PC-3 (cell line): ENCODE data around the gene RHOJ. TPM values are rescaled to one million over a fixed set of nuclear protein-coding genes. Genes with fewer than 3 reads are reported as not detected.

ENCODE experiments used
- ATAC-seq: fragments of 200-7000 bp; cut with Tn5 transposase; 2 replicates; pipeline ENCODE4 v1.9.1; 2020; ENCODE audit warnings: mild to moderate bottlenecking, moderate library complexity
- BruUV-seq: library from RNA; stranded (reverse); fragments of 400-500 nt; replicated peaks from 2 replicates; lab custom pipeline; 2021; lab: Mats Ljungman, UMichigan
- CTCF ChIA-PET: fragments of 300-600 bp; sonication (Branson Sonifier 250); formaldehyde crosslinking; loops from one replicate; lab custom pipeline; 2022; ENCODE audit warnings: antibody characterized with exemption; lab: Charles Lee
- POLR2A ChIA-PET: fragments of 300-600 bp; sonication (Branson Sonifier 250); formaldehyde crosslinking; loops from one replicate; lab custom pipeline; 2022; ENCODE audit warnings: antibody characterized with exemption; ENCODE audit not compliant: unreplicated experiment; lab: Charles Lee
- DNase-seq: peaks from one replicate; pipeline ENCODE4 v3.0.0-alpha.2; 2015
- H2AFZ ChIP-seq: fragments of 300-600 bp; sonication (generic); 2 replicates; pipeline ENCODE4 v1.6.0; 2016; ENCODE audit warnings: antibody characterized with exemption, low read length
- H3F3A ChIP-seq: fragments of 300-600 bp; sonication (generic); one replicate; pipeline ENCODE4 v1.6.0; 2017; ENCODE audit warnings: antibody characterized with exemption, low read length, control low read depth, mild to moderate bottlenecking; ENCODE audit not compliant: unreplicated experiment
- H3K27ac ChIP-seq: fragments of 300-600 bp; sonication (generic); 2 replicates; pipeline ENCODE4 v1.5.1; 2016; ENCODE audit warnings: mild to moderate bottlenecking, low read length
- H3K27me3 ChIP-seq: fragments of 300-600 bp; sonication (generic); 2 replicates; pipeline ENCODE4 v1.6.1; 2016; ENCODE audit warnings: low read length, mixed read lengths
- H3K36me3 ChIP-seq: fragments of 300-600 bp; sonication (generic); 2 replicates; pipeline ENCODE4 v1.6.1; 2016; ENCODE audit warnings: low read depth, mixed run types, low read length, mixed read lengths
- H3K4me1 ChIP-seq: fragments of 300-600 bp; sonication (generic); 2 replicates; pipeline ENCODE4 v1.5.1; 2016; ENCODE audit warnings: low read length; ENCODE audit not compliant: insufficient read depth
- H3K4me2 ChIP-seq: fragments of 300-600 bp; sonication (generic); 2 replicates; pipeline ENCODE4 v1.6.0; 2016; ENCODE audit warnings: low read length
- H3K4me3 ChIP-seq: fragments of 300-600 bp; sonication (generic); 2 replicates; pipeline ENCODE4 v1.5.1; 2016; ENCODE audit warnings: mild to moderate bottlenecking, low read length, mixed read lengths
- H3K79me2 ChIP-seq: fragments of 300-600 bp; sonication (generic); 2 replicates; pipeline ENCODE4 v1.6.1; 2017; ENCODE audit warnings: low read length, mixed read lengths
- H3K9ac ChIP-seq: fragments of 300-600 bp; sonication (generic); 2 replicates; pipeline ENCODE4 v1.6.0; 2016; ENCODE audit warnings: mild to moderate bottlenecking, low read length
- H3K9me2 ChIP-seq: fragments of 300-600 bp; sonication (generic); replicated peaks from 2 replicates; pipeline ENCODE4 v1.6.1; 2016; ENCODE audit warnings: mixed run types, low read length, mixed read lengths
- H3K9me3 ChIP-seq: fragments of 300-600 bp; sonication (generic); 2 replicates; pipeline ENCODE4 v1.6.1; 2016; ENCODE audit warnings: low read length, mixed read lengths
- H4K20me1 ChIP-seq: fragments of 300-600 bp; sonication (generic); 2 replicates; pipeline ENCODE4 v1.6.1; 2016; ENCODE audit warnings: low read length, mixed read lengths
- EZH2 ChIP-seq: fragments of 300-600 bp; sonication (generic); IDR thresholded peaks from one replicate; pipeline ENCODE4 v1.6.1; 2017; ENCODE audit warnings: antibody characterized with exemption, mild to moderate bottlenecking, low read length; ENCODE audit not compliant: unreplicated experiment
- EZH2phosphoT487 ChIP-seq: fragments of 300-600 bp; sonication (generic); IDR thresholded peaks from 2 replicates; pipeline ENCODE4 v1.6.1; 2018; ENCODE audit warnings: mild to moderate bottlenecking, antibody characterized with exemption, low read length, borderline replicate concordance
- intact Hi-C: fragments of 100-400 bp; cut with micrococcal nuclease; formaldehyde crosslinking; loops from 2 replicates; pipeline ENCODE4 v1.9.0; 2023
- total RNA-seq: library from RNA; depleted of rRNA; stranded (reverse); fragments of >200 nt; gene quantifications from 2 replicates; pipeline ENCODE4 v1.2.3, GENCODE V29; 2014
- TF ChIP-seq, protein P1 (sequence below): fragments of 300-600 bp; sonication (generic); conservative IDR thresholded peaks from 2 replicates; pipeline ENCODE4 v1.5.1; 2017; ENCODE audit warnings: antibody characterized with exemption, low read depth, mild to moderate bottlenecking, low read length

RHOJ gene
- total RNA-seq, 1 experiment from 2014 or later = not detected

DNA sequence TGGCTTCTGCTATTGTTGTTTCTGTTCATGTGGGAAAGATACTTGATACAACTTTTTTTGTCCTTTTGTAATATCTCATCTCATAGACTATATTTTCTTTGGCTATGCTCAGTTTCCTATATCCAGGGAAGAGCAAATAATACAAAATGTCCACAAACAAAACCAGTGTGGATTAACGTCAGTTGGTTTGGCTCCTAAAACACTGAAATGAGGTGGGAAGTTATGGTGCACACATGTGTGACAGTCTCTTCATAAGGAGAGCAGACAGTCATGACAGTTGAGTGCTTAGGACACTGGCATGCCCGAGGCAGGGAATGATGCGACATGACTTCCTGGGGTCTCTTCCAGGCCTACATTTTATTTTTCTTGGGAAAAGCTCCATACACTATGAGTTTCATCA lies 27.5 kb downstream of the RHOJ start:
- Histone ChIP-seq H3K9ac (no peak overlapping the region), H3K27ac (no peak overlapping the region), H2AFZ (no peak overlapping the region), H3K4me3 (no peak overlapping the region), H3K36me3 (no peaks in the 10 kb centered on the region), H3F3A (no peaks in the 10 kb centered on the region), H4K20me1 (no peaks in the 10 kb centered on the region), H3K27me3 (peaks cover 76% of the 10 kb centered on the region), H3K4me2 (no peak overlapping the region), H3K4me1 (no peaks in the 10 kb centered on the region), H3K9me2 (no peaks in the 10 kb centered on the region), H3K9me3 (no peaks in the 10 kb centered on the region), H3K79me2 (no peaks in the 10 kb centered on the region)
- ChIA-PET POLR2A (no interaction called here), CTCF (no interaction called here)
- TF ChIP-seq, protein P1, sequence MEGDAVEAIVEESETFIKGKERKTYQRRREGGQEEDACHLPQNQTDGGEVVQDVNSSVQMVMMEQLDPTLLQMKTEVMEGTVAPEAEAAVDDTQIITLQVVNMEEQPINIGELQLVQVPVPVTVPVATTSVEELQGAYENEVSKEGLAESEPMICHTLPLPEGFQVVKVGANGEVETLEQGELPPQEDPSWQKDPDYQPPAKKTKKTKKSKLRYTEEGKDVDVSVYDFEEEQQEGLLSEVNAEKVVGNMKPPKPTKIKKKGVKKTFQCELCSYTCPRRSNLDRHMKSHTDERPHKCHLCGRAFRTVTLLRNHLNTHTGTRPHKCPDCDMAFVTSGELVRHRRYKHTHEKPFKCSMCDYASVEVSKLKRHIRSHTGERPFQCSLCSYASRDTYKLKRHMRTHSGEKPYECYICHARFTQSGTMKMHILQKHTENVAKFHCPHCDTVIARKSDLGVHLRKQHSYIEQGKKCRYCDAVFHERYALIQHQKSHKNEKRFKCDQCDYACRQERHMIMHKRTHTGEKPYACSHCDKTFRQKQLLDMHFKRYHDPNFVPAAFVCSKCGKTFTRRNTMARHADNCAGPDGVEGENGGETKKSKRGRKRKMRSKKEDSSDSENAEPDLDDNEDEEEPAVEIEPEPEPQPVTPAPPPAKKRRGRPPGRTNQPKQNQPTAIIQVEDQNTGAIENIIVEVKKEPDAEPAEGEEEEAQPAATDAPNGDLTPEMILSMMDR = no peak
- TF ChIP-seq EZH2 = no peak
- no peak for TF ChIP-seq EZH2phosphoT487
- no TSS peak for BruUV-seq
- ATAC-seq (no peak), DNase-seq (no peak)
- intact Hi-C loops = no loop called here

DNA sequence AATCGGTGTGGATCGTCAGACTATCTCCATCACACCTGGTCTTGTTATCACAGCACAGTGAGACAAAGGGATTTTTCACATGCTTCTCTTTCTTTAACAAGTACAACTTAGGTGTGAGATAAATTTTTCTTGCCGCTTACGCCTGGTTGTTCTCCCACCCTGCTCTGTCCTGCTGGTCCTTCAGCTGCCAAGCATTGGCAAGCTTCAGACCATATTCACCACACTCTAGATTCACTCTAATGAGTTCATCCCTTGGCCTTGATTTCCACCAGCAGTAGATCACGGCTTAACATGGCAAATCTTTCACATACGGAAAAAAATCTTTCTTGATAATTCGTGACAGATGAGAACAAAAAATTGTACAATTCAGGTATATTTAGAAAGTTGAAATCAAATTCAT lies 33.5 kb downstream of the RHOJ start:
- Histone ChIP-seq H3K79me2 (no peaks in the 10 kb centered on the region), H3K27me3 (peaks cover 86% of the 10 kb centered on the region), H3F3A (no peaks in the 10 kb centered on the region), H3K36me3 (no peaks in the 10 kb centered on the region), H3K27ac (no peak overlapping the region), H3K4me1 (no peaks in the 10 kb centered on the region), H4K20me1 (no peaks in the 10 kb centered on the region), H3K4me3 (no peak overlapping the region), H3K9ac (no peak overlapping the region), H3K9me2 (no peaks in the 10 kb centered on the region), H3K9me3 (no peaks in the 10 kb centered on the region), H2AFZ (no peak overlapping the region), H3K4me2 (no peak overlapping the region)
- DNase-seq (no peak), ATAC-seq (no peak)
- ChIA-PET CTCF (interaction anchor here (0.6 kb wide), 1 partner anchor 136 kb away, joined by 9 read pairs; no protein-coding TSS in a partner anchor), POLR2A (no interaction called here)
- TF ChIP-seq EZH2 (no peak), EZH2phosphoT487 (no peak)
- TF ChIP-seq, protein P1 = no peak
- intact Hi-C loops = no loop called here
- BruUV-seq = no TSS peak

DNA sequence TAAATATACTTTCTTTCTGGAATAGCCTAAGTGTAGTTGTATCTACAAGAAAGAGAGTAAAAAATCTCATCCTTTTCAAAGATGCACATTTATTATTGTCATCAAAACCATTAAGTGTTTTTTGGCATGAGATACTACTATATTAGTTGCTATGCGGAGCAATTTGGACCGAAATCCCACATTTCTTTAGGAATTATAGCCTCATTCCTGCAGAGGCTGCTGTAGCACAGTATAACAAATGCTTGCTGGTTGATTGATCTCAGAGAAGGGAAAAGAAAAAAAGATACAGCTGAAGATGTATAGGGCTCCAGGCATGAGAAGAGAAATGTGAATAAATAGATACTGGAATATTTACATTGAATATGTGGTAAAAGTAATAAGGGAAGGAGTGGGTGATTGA lies 36.0 kb downstream of the RHOJ start:
- intact Hi-C loops = no loop called here
- no peaks in the 10 kb centered on the region for H3K79me2 ChIP-seq
- H3K27ac ChIP-seq = no peak overlapping the region
- no peaks in the 10 kb centered on the region for H3F3A ChIP-seq
- H3K4me1 ChIP-seq = no peaks in the 10 kb centered on the region
- H3K4me3 ChIP-seq = no peak overlapping the region
- CTCF ChIA-PET = no interaction called here
- H3K27me3 ChIP-seq = peaks cover 83% of the 10 kb centered on the region
- POLR2A ChIA-PET = no interaction called here
- BruUV-seq = no TSS peak
- no peaks in the 10 kb centered on the region for H4K20me1 ChIP-seq
- ATAC-seq (no peak), DNase-seq (no peak)
- TF ChIP-seq, protein P1 = no peak
- TF ChIP-seq EZH2phosphoT487 (no peak), EZH2 (no peak)
- H3K36me3 ChIP-seq = no peaks in the 10 kb centered on the region
- no peak overlapping the region for H2AFZ ChIP-seq
- H3K9me3 ChIP-seq = no peaks in the 10 kb centered on the region
- no peaks in the 10 kb centered on the region for H3K9me2 ChIP-seq
- H3K4me2 ChIP-seq = no peak overlapping the region
- no peak overlapping the region for H3K9ac ChIP-seq
